ENCODE results near the gene FYB2. TPM values are rescaled to one million over a fixed set of nuclear protein-coding genes. Genes with fewer than 3 reads are reported as not detected.

The FYB2 gene
- total RNA-seq, 1 experiment from 2014 or later: 0.15 TPM

- H3K4me3 Mint-ChIP-seq: no peak overlapping the region
- POLR2A ChIA-PET: no interaction called here
- H3K4me1 Mint-ChIP-seq: peaks cover 24% of the 10 kb centered on the region
- CTCF ChIA-PET: interaction anchor here (1.1 kb wide), 1 partner anchor 123 kb away, joined by 3 read pairs; no protein-coding TSS in a partner anchor
- H3K9me3 Mint-ChIP-seq: peaks cover 12% of the 10 kb centered on the region
- ATAC-seq: no peak
- no peak overlapping the region for H3K27ac Mint-ChIP-seq
- no peaks in the 10 kb centered on the region for H3K36me3 Mint-ChIP-seq
- peaks cover 9% of the 10 kb centered on the region for H3K27me3 Mint-ChIP-seq (ENCODE audit: low read depth)
- TF ChIP-seq ETV6 (CRISPR knock-in tag; IDR thresholded peaks at IDR 0.05) (no peak), ESRRA (CRISPR knock-in tag; IDR thresholded peaks at IDR 0.05; ENCODE audit: borderline replicate concordance) (no peak), PREB (CRISPR knock-in tag; IDR thresholded peaks at IDR 0.05; ENCODE audit: borderline replicate concordance) (no peak), CTCF (IDR thresholded peaks at IDR 0.05) (no peak), TEAD4 (CRISPR knock-in tag; IDR thresholded peaks at IDR 0.05) (no peak), ZNF232 (CRISPR knock-in tag; IDR thresholded peaks at IDR 0.05) (no peak), IRF2 (CRISPR knock-in tag; IDR thresholded peaks at IDR 0.05; ENCODE audit: borderline replicate concordance, low read depth) (no peak), ZNF281 (CRISPR knock-in tag; IDR thresholded peaks at IDR 0.05) (no peak), AFF4 (CRISPR knock-in tag; IDR thresholded peaks at IDR 0.05; ENCODE audit: borderline replicate concordance) (no peak), TEAD1 (CRISPR knock-in tag; IDR thresholded peaks at IDR 0.05) (no peak), HMGXB4 (CRISPR knock-in tag; IDR thresholded peaks at IDR 0.05) (no peak)
- no peak for DNase-seq (ENCODE audit: low spot score)
Observed at GRCh38 chr1:56845343-56845742, 26.1 kb upstream of the FYB2 start.

- DNase-seq (ENCODE audit: low spot score): no peak
- no peaks in the 10 kb centered on the region for H3K36me3 Mint-ChIP-seq
- no peak overlapping the region for H3K4me3 Mint-ChIP-seq
- no peak for ATAC-seq
- ChIA-PET CTCF (interaction anchor here (1.1 kb wide), 1 partner anchor 124 kb away, joined by 3 read pairs; no protein-coding TSS in a partner anchor), POLR2A (no interaction called here)
- H3K4me1 Mint-ChIP-seq: peaks cover 17% of the 10 kb centered on the region
- no peak overlapping the region for H3K27ac Mint-ChIP-seq
- peaks cover 9% of the 10 kb centered on the region for H3K27me3 Mint-ChIP-seq (ENCODE audit: low read depth)
- H3K9me3 Mint-ChIP-seq: peaks cover 12% of the 10 kb centered on the region
- TF ChIP-seq CDX4 (CRISPR knock-in tag; IDR thresholded peaks at IDR 0.05; ENCODE audit: borderline replicate concordance): no peak
- TF ChIP-seq IRF2 (CRISPR knock-in tag; IDR thresholded peaks at IDR 0.05; ENCODE audit: borderline replicate concordance, low read depth): no peak
- TF ChIP-seq ESRRA (CRISPR knock-in tag; IDR thresholded peaks at IDR 0.05; ENCODE audit: borderline replicate concordance): no peak
- TF ChIP-seq NR2C2 (CRISPR knock-in tag; IDR thresholded peaks at IDR 0.05): no peak
- no peak for TF ChIP-seq ZNF138 (CRISPR knock-in tag; conservative IDR thresholded peaks at IDR 0.05)
- no peak for TF ChIP-seq ERG (CRISPR knock-in tag; IDR thresholded peaks at IDR 0.05)
- TF ChIP-seq E2F1 (CRISPR knock-in tag; IDR thresholded peaks at IDR 0.05): no peak
- TF ChIP-seq JAZF1 (CRISPR knock-in tag; IDR thresholded peaks at IDR 0.05): no peak
- no peak for TF ChIP-seq EMX1 (CRISPR knock-in tag; IDR thresholded peaks at IDR 0.05)
Observed at GRCh38 chr1:56844545-56845136, 25.4 kb upstream of the FYB2 start.
